ENCODE measurements around the gene DHRS11.

Gene DHRS11, protein sequence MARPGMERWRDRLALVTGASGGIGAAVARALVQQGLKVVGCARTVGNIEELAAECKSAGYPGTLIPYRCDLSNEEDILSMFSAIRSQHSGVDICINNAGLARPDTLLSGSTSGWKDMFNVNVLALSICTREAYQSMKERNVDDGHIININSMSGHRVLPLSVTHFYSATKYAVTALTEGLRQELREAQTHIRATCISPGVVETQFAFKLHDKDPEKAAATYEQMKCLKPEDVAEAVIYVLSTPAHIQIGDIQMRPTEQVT

DNA sequence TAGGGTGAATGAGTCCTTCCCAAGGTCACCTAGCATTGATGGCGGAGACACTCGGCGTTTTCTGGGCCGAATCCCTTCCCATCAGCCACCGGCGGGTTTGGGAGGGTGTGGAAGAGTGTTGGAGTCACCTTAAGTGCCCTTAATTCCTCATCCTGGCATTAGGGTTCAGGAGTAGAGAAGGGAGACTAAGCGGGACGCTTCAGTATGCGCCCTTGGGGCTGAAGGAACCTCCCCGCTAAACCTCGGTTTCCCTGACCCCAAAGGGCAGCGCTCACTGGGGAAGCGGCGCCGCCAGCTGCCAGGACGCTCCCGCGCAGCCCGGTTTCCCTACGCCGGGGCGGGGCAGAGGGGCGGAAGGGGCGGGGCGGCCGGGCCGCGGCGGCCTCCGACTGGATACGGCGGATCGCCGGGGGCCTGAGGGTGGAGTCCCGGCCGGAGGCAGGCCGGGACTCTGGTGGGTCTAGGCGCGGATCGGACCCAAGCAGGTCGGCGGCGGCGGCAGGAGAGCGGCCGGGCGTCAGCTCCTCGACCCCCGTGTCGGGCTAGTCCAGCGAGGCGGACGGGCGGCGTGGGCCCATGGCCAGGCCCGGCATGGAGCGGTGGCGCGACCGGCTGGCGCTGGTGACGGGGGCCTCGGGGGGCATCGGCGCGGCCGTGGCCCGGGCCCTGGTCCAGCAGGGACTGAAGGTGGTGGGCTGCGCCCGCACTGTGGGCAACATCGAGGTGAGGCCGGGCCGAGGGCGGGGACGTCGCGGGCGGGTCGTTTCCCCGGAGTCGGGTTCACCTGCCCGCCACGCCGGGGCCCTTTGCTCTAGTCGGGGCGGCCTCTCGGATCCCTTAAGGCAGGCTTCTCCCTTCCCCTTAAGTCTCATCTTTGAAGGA lies at the start of gene DHRS11:
Gene DHRS11, plus strand, starts transcription at position 446 of the 882 bp plus-strand sequence. Its CDS starts 131 bp downstream, at position 577.
- peak; percentile 65 for DNase-seq (ENCODE audit: low spot score)

DNA sequence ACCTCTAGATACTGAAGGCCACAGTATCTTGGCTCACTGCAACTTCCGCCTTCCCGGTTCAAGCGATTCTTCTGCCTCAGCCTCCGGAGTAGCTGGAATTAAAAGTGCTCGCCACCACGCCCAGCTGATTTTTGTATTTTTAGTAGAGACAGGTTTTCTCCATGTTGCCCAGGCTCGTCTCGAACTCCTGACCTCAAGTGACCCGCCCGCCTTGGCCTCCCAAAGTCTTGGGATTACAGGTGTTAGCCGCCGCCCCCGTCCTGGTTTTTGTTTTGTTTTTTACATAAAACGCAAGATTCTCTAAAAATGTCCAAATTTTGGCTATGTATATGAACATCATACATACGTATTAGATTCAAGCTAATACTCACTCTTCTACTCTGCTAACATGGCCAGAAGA lies 48.9 kb upstream of the DHRS11 start:
- DNase-seq (ENCODE audit: low spot score): no peak

DNA sequence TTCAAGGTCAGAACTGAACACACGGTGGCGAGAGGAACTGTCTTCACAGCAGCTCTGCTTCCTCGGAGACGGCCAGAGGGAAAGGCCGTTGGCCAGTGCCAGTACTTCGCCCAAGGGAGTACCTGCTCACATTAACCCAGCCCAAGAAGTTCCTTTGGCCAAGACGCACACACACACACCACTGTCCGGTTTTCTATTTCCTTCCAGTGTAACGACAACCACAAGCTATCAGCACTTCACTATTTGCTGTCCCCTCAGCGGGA lies 47.7 kb upstream of the DHRS11 start:
- DNase-seq (ENCODE audit: low spot score): no peak

DNA sequence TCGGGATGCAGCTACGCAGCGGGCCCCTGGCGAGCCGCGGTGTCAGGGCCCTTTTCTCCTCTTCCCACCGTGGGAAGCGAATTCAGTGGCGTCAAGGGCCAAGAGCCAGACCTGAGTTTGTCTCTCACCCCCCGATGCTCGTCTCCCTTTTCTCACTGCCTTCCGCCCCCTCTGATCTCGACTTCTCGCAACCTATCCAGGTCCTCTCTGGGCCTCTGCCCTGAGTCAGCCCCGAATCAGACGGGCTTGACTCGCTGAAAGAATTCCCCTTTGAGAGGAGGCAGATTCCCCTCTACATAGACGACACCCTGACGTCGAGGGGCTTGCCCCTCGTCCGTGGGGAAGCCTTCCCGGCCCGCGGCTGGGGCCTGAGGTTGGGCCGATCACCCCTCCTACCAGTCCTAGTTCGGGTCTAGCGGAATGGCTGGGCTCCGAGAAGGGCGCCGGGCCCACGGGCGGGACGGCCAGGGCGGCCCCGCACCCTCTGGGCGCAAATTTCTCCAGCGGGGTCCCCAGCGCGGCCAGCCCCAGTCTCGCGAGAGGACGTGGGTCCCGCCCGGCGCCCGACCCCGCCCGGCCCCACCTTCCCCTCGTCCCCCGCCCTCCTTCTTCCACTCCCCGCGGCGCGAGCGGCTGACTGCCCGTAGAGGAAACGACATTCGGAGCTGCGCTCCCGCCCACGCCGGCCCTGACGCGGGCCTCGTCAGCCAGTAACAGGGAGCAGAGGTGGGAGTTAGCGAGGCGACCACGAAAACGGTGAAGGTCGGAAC lies 47.2 kb upstream of the DHRS11 start, which contains the start of gene GGNBP2:
Gene GGNBP2, plus strand, starts transcription at position 613 of the 770 bp plus-strand sequence. CDS start 806 bp downstream, outside the sequence.
- DNase-seq (ENCODE audit: low spot score): peak; percentile 88

DNA sequence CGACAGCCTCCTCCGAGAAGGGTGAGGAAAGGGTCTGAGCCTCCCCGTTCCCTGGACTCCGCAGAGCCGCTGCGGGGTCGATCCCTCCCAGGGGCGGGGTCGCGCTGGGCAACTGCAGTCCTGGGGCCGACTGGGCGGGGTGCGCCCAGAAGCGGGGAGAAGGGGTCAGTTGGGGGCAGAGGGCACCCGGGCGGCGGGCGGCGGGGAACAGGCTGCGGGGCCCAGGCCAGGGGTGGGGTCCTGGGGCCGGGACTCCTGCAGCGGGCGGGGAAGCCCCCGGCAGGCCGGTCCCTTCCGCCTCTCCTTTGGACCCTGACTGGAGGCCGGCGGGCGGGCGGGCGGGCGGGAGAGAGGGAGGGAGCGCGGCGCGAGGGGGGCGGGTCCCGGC lies 46.6 kb upstream of the DHRS11 start:
- DNase-seq (ENCODE audit: low spot score): no peak

DNA sequence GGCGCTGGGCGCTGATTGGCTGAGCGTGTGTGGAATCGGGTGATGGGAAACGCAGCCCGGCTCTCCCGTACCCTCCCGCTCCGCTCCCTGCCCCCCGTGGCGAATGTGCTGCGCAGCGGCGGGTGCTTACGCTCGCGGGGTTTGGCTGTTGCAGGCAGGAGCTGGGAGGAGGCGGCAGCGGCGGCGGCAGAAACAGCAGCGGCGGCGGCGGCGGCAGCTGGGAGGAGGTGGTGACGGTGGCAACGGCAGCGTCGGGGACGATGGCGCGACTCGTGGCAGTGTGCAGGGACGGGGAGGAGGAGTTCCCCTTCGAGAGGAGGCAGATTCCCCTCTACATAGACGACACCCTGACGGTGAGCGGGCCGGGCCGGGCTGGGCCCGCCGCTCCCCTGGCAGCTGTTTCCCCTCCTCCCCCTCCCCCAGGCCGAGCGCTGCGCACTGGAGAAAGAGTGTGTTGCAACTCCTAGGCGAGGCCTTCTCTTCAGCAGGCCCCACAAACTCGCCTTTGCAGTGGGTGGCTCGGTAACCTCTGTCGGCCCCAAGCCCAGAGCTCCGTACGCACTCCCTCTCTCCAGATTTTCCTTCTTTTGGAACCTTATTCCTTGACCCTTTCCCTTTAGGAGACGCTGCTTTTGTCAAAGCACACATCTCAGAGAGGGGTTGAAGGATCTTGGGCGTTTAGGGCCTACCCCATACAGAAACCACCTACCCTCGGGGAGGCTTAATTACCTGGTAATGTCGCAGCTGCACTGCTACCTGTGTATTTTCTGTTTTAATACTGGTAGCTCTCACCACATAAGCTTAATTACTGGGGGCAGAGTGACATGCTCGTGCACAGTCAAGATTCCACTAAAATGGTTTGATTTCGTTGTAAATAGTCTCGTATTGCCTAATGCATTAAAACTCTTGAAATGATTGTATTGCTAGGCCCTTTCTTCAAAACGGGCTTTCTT lies 45.9 kb upstream of the DHRS11 start:
- DNase-seq (ENCODE audit: low spot score): peak; percentile 96

DNA sequence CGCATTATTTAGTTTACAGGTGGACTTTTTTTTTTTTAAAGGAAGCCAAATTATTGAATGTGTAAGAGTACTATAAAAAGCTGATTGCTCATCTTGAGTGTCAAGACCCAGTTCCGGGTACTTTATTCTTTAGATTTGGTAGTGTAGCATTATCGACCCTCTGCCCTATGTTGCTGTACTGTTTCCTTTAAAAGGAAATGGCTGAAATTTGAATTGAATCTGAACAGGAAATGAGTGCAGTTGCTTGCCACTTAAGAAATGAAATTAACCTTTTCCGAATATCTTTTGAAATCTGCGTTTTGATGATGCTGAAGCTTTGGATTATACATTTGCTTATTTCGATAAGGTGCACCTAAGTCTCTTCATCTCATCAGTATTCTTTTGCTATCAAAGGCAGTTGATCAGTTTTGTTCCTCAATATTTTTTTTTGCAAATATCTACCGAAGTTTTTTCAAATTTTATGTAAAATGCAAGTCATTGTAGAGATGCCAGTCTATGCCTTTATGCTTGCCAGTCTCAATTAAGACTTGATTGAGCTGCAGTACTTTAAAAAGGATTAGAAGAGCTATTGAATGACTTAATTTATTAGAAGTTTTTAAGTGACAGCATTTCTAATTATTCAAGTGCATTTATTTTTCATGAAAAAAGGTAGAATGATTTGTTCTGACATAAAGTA lies 45.1 kb upstream of the DHRS11 start:
- DNase-seq (ENCODE audit: low spot score): no peak

DNA sequence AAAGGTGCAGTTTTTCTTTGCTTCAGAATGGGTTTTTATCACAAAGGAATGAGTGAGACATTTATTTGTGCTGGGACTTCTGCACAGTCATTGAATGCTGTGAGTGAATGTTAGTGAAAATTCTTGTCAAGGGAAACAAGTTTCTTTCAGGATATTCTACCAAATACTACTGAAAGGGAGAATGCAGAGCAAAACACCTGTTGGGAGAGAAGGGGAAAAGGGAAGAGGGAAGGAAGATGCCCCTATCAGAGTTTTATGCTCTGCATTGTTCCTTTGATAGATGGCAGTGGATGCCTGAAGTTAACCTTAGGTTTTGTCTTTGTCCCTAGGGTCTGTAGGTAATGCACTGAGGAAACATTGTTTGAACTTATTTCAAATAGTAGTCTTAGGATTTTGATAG lies 43.9 kb upstream of the DHRS11 start:
- no peak for DNase-seq (ENCODE audit: low spot score)

DNA sequence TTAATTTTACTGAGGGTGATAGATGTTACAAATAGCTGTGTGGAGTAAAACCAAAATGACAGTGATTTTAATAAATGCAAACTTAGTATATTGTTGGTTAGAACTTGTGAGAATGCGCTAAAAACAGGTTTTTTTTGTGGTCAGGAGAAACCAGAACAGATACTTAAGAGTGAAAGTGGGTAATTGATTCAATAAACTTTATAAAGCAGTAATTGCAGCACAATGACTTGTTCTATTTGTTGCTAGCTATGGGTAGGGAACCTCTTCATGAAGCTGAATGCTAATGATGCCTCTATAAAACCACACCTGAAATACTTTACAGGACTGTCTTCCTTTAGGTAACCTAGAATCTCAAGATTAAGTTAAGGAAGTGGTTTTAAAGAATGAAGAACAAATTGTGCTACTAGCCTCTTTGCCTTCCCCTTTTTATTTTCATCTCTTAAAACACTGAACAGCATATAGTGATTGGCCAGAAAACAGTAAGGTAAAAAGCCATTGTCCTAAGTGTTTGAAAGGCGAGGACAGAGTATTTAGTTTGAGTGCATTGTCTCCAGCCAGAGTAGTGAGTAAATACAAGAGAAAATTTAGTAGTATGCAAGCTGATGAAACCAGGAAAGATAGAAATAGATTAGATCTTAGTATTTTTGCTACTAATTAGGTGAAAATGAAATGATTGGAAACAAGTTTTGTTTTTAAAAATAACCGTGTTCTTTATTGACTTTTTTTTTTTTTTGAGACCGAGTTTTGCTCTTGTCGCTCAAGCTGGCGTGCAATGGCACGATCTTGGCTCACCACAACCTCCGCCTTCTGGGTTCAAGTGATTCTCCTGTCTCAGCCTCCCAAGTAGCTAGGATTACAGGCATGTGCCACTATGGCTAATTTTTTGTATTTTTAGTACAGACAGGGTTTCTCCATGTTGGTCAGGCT lies 40.9 kb upstream of the DHRS11 start:
- DNase-seq (ENCODE audit: low spot score): no peak

DNA sequence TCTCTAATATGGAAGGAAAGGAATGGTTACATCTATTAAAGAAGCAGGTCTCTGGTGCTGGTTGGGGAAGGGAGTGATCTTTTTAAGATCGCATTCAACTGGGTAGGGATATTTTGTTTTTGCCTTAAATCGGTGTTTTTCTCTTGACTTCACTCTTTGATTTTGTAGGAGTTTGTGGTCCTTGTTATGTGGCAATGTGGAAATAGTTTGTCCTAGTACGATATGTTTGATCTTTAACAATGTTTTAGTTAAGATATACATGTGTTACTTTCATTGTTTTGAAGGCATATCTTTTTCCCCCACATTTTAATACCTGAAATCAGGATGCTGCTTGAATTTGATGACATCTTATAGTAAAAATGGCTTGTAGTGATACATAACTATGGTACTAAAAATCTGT lies 38.2 kb upstream of the DHRS11 start:
- DNase-seq (ENCODE audit: low spot score): no peak

DNA sequence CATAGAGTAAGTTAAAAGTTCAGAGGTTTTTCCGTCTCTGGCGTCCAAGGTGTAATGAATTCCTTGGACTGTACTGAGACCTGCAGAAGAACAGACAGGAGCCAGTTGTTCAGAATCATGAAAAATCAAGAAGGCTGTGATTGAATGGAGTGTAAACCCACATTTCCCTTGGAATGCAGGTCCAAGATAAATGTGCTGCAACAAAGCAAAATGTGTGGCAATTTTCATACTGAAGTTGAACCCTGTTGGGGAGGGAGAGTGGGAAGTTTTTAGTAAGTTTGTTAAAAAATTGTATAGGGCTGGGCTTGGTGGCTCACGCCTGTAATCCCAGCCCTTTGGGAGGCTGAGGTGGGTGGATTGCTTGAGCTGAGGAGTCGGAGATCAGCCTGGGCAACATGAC lies 25.6 kb upstream of the DHRS11 start:
- DNase-seq (ENCODE audit: low spot score): no peak

DNA sequence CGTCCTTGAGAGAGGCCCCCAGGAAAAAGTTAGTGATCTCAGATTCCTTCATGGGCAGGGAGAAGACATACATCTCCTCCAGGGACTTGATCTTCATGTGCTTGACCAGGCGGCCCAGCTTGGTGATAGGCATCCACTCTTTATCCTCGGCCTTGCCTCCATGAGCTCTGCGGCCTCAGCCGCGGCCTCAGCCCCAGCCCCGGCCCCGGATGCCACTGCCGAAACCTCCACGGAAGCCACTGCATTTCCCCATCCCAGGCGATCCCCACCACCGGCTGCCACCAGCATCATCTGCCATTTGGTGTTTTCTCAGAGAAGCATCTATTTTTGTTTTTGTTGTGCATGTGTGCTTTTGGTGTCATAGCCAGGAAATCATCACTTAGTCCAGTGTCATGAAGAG lies 16.7 kb upstream of the DHRS11 start:
- no peak for DNase-seq (ENCODE audit: low spot score)

DNA sequence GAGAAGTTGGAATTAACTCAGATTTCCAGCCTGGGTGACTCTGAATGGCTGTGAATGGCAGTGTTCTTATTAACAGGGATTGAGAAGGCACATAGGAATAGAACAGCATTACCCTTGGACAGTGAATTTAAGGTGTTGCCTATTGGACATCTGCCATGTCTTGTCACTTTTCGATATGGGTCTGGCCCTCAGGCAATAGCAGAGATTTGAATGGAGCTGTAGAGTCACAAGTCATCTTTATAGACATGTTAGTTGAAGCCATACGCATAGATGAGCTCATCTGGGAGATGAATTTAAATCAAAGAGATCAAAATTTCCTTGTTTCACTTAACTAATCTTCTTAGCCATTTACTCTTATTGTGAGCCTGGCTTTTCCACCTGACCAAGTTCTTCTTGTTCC lies 14.9 kb upstream of the DHRS11 start:
- no peak for DNase-seq (ENCODE audit: low spot score)

DNA sequence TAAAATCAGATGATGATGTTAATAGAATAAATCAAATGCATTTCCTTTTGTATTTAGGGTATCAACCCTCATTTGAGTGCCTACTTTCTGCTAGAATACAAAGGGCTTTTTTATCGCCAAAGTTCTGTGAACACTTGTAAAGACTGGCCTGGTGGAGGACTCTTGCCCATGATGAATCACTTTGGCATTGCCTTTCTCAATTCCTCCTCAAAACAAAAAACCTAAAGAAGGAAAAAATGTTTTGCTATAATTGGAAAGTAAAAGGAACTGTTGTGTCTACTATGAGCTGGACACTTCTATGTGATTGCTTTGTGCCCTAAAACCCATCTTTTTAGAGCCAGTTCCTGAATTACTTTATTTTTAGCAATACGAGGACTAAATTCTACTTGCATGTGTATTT lies 13.0 kb upstream of the DHRS11 start:
- peak; percentile 43 for DNase-seq (ENCODE audit: low spot score)

DNA sequence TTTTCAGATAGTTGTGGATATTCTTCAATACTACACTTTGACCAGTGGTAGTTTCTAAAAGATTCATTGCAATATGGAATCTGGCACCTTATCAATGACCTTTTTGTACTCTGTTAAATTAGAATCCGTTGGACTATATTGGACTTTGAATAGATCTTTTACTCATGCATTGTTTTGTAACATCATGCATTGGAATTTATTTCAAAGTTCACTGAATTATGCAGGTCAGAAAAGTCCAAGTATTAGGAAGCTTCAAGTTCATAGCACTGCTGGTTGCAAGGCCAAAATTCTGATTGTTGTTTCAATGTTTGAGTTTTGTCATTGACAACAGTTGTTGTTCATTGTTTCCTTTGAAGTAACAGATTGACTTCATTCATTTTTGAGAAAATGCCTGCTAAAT lies 7.9 kb upstream of the DHRS11 start:
- DNase-seq (ENCODE audit: low spot score): no peak

DNA sequence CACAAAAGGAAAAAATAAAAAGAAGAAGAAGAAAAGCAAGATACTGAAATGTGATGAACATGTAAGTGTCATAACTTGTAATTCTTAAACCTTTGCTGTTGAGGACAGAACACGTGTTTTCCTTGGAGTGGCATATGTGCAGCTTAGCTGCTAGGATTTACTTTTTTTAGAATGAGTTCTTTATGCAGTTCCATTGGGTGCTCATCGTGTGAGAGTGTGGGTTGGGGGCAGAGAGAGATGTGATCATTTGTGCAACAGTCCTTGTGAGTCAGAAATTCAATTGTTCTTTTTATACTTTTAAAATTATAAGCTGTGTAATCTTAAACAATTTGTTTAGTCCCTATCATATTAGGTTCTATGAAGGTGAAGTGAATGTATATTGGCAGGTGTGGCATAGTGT lies 5.5 kb upstream of the DHRS11 start:
- DNase-seq (ENCODE audit: low spot score): no peak

DNA sequence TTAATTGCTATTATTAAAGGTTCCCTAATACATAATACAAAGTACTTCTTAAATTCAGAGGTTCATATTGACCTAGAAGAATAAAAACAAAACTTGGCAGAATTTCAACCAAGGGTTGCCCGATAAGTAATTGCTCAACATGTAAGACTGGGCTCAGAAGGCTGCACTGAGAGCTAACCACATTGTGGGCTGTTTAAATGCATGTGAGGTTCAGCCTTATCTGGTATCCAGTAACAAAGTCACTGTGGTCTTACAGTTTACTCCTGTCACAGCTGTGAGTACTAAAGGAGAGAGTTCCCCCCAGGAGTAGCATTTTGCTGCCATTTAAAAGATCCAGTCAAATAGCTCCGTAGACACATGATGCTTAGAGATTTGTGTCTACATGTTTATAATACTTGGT lies 1.6 kb upstream of the DHRS11 start:
- DNase-seq (ENCODE audit: low spot score): no peak

DNA sequence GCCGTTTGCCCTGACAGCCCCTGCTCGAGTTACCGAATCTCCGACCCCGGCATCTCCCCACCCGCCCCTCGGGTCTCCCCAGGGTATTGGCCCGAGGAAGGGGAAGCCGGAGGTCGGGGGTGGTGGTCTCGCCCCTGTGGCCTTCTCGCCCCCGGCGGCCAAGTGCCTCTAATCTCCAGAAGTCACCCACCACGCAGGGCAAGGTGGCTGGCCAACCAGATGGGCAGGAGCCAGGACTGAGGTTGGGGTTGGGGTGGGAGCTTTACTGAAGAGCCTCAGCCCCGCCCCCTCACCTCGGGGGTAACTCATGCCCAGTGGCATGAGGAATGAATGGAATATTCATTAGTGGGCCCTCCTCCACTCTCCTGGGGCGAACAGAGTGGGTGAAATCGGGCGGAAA lies 637 bp downstream of the DHRS11 start:
- DNase-seq (ENCODE audit: low spot score): no peak

DNA sequence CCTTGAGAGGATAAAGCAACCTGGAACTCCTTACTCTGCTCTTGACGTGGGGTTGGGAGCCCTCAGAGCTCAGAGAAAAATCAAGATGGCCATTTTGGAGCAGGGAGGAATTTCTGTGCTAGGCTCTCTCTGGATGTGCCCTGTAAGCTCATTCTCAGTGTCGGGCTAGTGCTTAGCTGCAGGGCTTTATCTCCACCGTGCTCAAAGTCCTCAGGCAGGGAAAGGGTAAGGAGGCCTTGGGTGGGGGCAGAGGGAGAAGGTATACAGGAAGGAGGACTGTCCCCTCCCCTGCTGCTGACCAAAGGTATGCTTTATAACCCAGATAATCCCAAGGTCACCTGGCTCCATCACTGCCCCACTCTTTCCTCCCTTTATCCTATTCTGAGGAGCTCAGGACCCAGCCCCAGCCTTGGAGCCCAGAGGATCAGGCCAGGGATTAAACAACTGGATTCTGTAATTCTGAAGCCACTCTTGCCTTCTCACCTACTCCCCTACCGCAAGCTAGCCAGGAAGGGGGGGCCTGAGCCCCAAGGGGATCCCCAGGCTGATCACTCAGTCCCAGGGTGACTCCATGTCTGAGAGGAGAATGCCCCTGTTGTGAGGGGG lies 1.1 kb downstream of the DHRS11 start:
- no peak for DNase-seq (ENCODE audit: low spot score)
